Stomach (tissue), 9 donors: ENCODE results near the gene LHFPL3. TPM values are rescaled to one million over a fixed set of nuclear protein-coding genes. Genes with fewer than 3 reads are reported as not detected.

Experiments
- DNase-seq, 2 donors: peaks; one replicate each; pipeline versions ENCODE4 v3.0.0 to v3.0.0-alpha.2; 2013 to 2019
- H3K27ac ChIP-seq, 5 donors: fragments of 200-600 bp in 4 of 5; sonication (generic) in 4 of 5; one replicate each; pipeline ENCODE4 v1.5.1; 2013 to 2019; ENCODE audit warnings: mild to moderate bottlenecking in 1 of 5, moderate library complexity in 1 of 5
- H3K27me3 ChIP-seq, 3 donors: fragments of 200-600 bp; sonication (generic); one replicate each; pipeline ENCODE4 v1.5.1; 2017 to 2019; ENCODE audit warnings: mixed run types in 1 of 3
- H3K36me3 ChIP-seq, 4 donors: fragments of 200-600 bp; sonication (generic); 1 replicate in 3 of 4; 2 replicates in 1 of 4; pipeline ENCODE4 v1.5.1; 2016 to 2019
- H3K4me1 ChIP-seq, 4 donors: fragments of 200-600 bp; sonication (generic); one replicate each; pipeline ENCODE4 v1.5.1; 2016 to 2019
- H3K4me3 ChIP-seq, 4 donors: fragments of 200-600 bp; sonication (generic) in 3 of 4; one replicate each; pipeline ENCODE4 v1.5.1; 2016 to 2019; ENCODE audit warnings: mild to moderate bottlenecking in 1 of 4
- H3K9me3 ChIP-seq, 4 donors: fragments of 200-600 bp; sonication (generic); one replicate each; pipeline ENCODE4 v1.5.1; 2016 to 2019
- EP300 ChIP-seq: sonication (generic); formaldehyde crosslinking; IDR thresholded peaks from one replicate; pipeline ENCODE4 v1.6.1; 2017; ENCODE audit warnings: antibody characterized with exemption
- POLR2A ChIP-seq, 4 donors: fragments of 450-650 bp; IDR thresholded peaks; one replicate each; pipeline ENCODE4 v1.6.1; 2016; ENCODE audit warnings: antibody characterized with exemption in 4 of 4, control low read depth in 2 of 4, mild to moderate bottlenecking in 1 of 4, moderate library complexity in 1 of 4
- POLR2AphosphoS5 ChIP-seq, 3 donors: sonication (generic); formaldehyde crosslinking; IDR thresholded peaks; one replicate each; pipeline ENCODE4 v1.6.1; 2016; ENCODE audit warnings: antibody characterized with exemption in 3 of 3
- WGBS, 5 donors: extraction: QIAGEN DNeasy Blood & Tissue Kit in 3 of 5; methylation state at CpG; one replicate each; pipeline versions ENCODE4 v1.1.5 to v1.1.7; 2013 to 2018; 5-methylcytosine and 5-hydroxymethylcytosine counted together
- intact Hi-C: fragments of 100-400 bp; cut with DNase I; formaldehyde crosslinking; loops from one replicate; pipeline ENCODE4 v1.15.1; 2023; ENCODE audit warnings: low total_unique reads
- polyA plus RNA-seq, 3 donors: library from polyadenylated mRNA; stranded (reverse); fragments of 200-250 nt; gene quantifications; one replicate each; pipeline ENCODE4 v1.2.3, GENCODE V29; 2013
- total RNA-seq, 5 donors: library from RNA; depleted of rRNA; stranded (reverse); fragments of >200 nt; gene quantifications; one replicate each; pipeline versions ENCODE4 v1.1.0 to v1.2.3, GENCODE V29; 2014 to 2016
- TF ChIP-seq, protein P1 (sequence below), 7 experiments: fragments of 450-650 bp in 4 of 7; fragments of 200-600 bp in 3 of 7; sonication (generic) in 3 of 7; IDR thresholded peaks; one replicate each; pipeline ENCODE4 v1.5.1; 2016 to 2019; ENCODE audit warnings: antibody characterized with exemption in 7 of 7, control low read depth in 2 of 7, mild to moderate bottlenecking in 1 of 7
- donor health status: healthy with polysubstance abuse.
- donor health status: Bipolar disorder and iron deficiency.
- donor health status: healthy.

LHFPL3 gene
- total and polyA plus RNA-seq, 8 donors: 0.55 TPM; not detected in 7

DNA sequence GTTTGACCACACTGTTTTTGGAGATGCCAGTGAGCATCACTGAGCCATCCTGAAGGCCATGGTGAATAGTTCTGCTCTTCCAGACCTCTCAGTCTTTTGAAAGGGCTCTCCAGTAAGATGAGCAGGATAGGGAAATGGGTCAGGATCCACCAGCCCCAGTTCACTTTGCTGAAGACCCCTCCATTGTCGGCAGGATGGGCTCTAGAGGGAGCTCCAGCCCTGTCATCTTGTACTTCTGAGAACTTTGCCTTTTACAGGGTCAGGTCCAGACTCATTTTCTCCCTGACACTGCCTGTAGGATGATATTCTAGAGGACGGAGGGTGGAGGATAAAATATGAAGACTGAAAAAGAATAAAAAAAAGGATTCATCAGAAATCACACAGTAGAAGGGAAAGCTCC is 13.1 kb downstream of the LHFPL3 start:
- no peaks in the 10 kb centered on the region for H3K27me3 ChIP-seq
- WGBS, 5 donors: 13 to 23% (median 20%) methylated on average over 2 of the region's 2 CpGs
- H3K27ac ChIP-seq: no peak overlapping the region
- H3K9me3 ChIP-seq: no peaks in the 10 kb centered on the region
- H3K4me1 ChIP-seq: no peaks in the 10 kb centered on the region
- peak in 1 of 2 donors; percentile 21 for DNase-seq
- intact Hi-C loops: no loop called here
- TF ChIP-seq, protein P1, sequence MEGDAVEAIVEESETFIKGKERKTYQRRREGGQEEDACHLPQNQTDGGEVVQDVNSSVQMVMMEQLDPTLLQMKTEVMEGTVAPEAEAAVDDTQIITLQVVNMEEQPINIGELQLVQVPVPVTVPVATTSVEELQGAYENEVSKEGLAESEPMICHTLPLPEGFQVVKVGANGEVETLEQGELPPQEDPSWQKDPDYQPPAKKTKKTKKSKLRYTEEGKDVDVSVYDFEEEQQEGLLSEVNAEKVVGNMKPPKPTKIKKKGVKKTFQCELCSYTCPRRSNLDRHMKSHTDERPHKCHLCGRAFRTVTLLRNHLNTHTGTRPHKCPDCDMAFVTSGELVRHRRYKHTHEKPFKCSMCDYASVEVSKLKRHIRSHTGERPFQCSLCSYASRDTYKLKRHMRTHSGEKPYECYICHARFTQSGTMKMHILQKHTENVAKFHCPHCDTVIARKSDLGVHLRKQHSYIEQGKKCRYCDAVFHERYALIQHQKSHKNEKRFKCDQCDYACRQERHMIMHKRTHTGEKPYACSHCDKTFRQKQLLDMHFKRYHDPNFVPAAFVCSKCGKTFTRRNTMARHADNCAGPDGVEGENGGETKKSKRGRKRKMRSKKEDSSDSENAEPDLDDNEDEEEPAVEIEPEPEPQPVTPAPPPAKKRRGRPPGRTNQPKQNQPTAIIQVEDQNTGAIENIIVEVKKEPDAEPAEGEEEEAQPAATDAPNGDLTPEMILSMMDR (IDR thresholded peaks at IDR 0.05): no peak
- no peak for TF ChIP-seq POLR2A (IDR thresholded peaks at IDR 0.05)
- TF ChIP-seq EP300: no peak
- no peak for TF ChIP-seq POLR2AphosphoS5 (IDR thresholded peaks at IDR 0.05)
- no peaks in the 10 kb centered on the region for H3K36me3 ChIP-seq
- H3K4me3 ChIP-seq: no peak overlapping the region

DNA sequence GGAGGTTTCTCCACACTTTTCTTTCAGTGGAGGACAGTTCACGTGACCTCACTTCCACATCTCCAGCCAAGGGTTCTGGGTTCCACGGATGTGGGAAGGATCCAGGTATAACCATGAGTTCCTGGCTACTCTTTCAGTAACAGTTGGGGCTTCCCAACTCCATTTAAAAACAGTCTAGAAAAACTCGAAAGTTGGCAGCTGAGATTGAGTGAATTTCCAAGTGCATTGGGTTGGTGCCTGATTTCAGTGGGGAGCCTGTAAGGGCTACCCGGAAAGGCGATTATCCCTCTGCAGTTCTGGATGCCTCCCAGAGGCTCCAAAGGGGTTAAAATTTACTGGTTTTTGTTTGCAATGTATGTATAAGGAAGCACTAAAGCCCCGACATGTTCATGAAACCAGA is 24.3 kb downstream of the LHFPL3 start:
- DNase-seq: no peak
- Histone ChIP-seq H3K9me3 (no peaks in the 10 kb centered on the region), H3K36me3 (no peaks in the 10 kb centered on the region), H3K27me3 (peaks cover 0 to 6% (median 0%) of the 10 kb centered on the region in 3 donors), H3K4me1 (no peaks in the 10 kb centered on the region), H3K4me3 (no peak overlapping the region), H3K27ac (no peak overlapping the region)
- TF ChIP-seq POLR2A (IDR thresholded peaks at IDR 0.05): no peak
- no peak for TF ChIP-seq POLR2AphosphoS5 (IDR thresholded peaks at IDR 0.05)
- TF ChIP-seq EP300: no peak
- TF ChIP-seq, protein P1 (IDR thresholded peaks at IDR 0.05): no peak
- intact Hi-C loops: no loop called here
- WGBS, 5 donors: 65 to 77% (median 71%) methylated on average over 6 of the region's 6 CpGs

DNA sequence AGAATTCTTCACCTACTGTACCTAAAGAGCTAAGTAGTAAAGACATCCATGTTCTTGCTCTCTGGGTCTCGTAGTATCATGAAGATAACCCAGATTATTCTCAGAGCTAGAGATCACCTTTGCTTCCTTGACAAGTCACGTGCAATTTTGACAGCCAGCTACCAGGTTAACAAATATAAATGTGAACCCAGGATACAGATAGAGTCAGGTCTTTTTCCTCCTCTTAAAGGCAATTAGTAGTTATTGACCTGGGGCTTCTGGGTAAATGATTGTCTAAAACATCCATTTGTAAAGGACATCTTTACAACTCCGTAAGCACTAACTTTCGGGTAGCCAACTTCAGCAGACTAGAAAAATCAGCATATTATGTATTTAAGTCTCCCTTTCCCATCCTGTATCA is 28.8 kb downstream of the LHFPL3 start:
- 49 to 70% (median 62%) methylated on average over 4 of the region's 4 CpGs for WGBS, 5 donors
- Histone ChIP-seq H3K36me3 (no peaks in the 10 kb centered on the region), H3K4me1 (no peaks in the 10 kb centered on the region), H3K9me3 (no peaks in the 10 kb centered on the region), H3K27ac (no peak overlapping the region), H3K27me3 (no peaks in the 10 kb centered on the region), H3K4me3 (no peak overlapping the region)
- no peak for DNase-seq
- no peak for TF ChIP-seq POLR2AphosphoS5 (IDR thresholded peaks at IDR 0.05)
- TF ChIP-seq, protein P1 (IDR thresholded peaks at IDR 0.05): no peak
- TF ChIP-seq POLR2A (IDR thresholded peaks at IDR 0.05): no peak
- TF ChIP-seq EP300: no peak
- intact Hi-C loops: no loop called here

DNA sequence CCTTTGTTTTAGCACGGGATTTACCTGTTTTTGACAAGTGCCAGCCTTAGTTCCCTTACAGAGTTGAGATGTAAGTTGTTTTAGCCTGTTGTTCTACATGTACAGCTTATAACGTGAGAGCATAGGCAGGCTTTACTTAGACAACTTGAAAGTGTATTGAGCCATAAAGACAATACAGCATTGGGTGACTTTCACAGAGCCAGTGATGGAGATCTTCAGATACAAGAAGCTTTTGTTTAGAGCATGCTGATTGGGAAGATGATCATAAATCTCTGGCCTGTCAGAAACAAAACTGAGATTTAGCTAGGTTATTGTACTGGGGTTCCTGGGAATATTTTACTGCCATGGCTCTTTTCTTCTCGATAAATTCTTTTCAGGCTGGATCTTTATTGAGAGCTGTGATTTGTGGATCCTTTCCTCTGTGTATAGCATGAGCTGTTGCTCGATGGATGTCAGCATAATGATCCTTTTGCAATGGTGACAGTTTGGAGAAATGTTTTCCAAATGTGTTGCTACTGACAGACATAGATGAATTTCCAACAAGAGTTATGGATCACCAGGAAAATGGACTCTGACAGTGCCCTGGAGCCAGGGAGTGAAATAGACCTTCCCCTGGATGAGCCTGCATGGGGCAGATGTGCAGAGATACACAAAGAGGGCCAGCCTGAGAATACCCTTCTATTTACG is 30.2 kb downstream of the LHFPL3 start:
- no peaks in the 10 kb centered on the region for H3K36me3 ChIP-seq
- H3K27ac ChIP-seq: no peak overlapping the region
- H3K4me3 ChIP-seq: no peak overlapping the region
- H3K9me3 ChIP-seq: no peaks in the 10 kb centered on the region
- no peaks in the 10 kb centered on the region for H3K27me3 ChIP-seq
- DNase-seq: no peak
- TF ChIP-seq POLR2AphosphoS5 (IDR thresholded peaks at IDR 0.05): no peak
- no peak for TF ChIP-seq EP300
- no peak for TF ChIP-seq POLR2A (IDR thresholded peaks at IDR 0.05)
- TF ChIP-seq, protein P1 (IDR thresholded peaks at IDR 0.05): no peak
- H3K4me1 ChIP-seq: no peaks in the 10 kb centered on the region
- intact Hi-C loops: no loop called here
- WGBS, 5 donors: 48 to 69% (median 60%) methylated on average over 5 of the region's 5 CpGs
